Left lobe of liver (tissue), 1 donor: ENCODE data around the gene DYSF. TPM values are rescaled to one million over a fixed set of nuclear protein-coding genes. Genes with fewer than 3 reads are reported as not detected.

Experiments used
- total RNA-seq: library from RNA; stranded (reverse); gene quantifications from one replicate; pipeline ENCODE4 v1.2.1, GENCODE V29; 2021
- donor health status: DM: no; HTN: yes; CAD: no.

DYSF gene
- total RNA-seq, 1 donor from 2014 or later: 30.0 TPM

Other genes starting within 250 kb of the DYSF start
- 26.8 TPM for gene PAIP2B, start 226.5 kb upstream of the DYSF start, total RNA-seq
- 61.9 TPM for gene ZNF638, start 121.8 kb upstream of the DYSF start, total RNA-seq